Stimulated activated CD8-positive, alpha-beta memory T cell treated with anti-CD3 and anti-CD28 coated beads, Interleukin-4, amount 100 ng/mL, for 24 hours (primary cell): Measurements from ENCODE around the gene ADK.

Source experiments
- DNase-seq: peaks from one replicate; pipeline ENCODE4 v3.0.0-alpha.2; 2020; ENCODE audit warnings: low read depth

The ADK gene

GRCh38 chr10:74602576-74602975 is 451.6 kb downstream of the ADK start:
- DNase-seq: no peak

DNA sequence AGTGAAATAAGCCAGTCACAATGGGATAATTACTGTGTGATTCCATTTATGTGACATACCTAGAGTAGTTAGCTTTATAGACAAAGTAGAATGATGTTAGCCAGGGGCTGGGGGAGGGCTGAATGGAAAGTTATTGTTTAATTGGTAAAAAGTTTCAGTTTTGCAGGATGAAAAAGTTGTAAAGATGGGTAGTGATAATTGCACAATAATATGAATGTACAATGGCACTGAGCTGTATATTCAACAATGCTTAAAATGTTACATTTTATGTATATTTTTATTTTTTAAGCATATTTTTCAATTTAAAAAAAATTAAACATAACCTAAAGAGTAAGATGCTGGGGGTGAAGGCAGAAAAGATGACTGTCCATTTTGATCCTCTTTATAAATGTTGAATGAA is 459.3 kb downstream of the ADK start:
- DNase-seq: no peak

GRCh38 chr10:74612195-74612594 is 461.2 kb downstream of the ADK start:
- DNase-seq: no peak

- DNase-seq: no peak
Measured at GRCh38 chr10:74620626-74621025, 469.6 kb downstream of the ADK start.

DNA sequence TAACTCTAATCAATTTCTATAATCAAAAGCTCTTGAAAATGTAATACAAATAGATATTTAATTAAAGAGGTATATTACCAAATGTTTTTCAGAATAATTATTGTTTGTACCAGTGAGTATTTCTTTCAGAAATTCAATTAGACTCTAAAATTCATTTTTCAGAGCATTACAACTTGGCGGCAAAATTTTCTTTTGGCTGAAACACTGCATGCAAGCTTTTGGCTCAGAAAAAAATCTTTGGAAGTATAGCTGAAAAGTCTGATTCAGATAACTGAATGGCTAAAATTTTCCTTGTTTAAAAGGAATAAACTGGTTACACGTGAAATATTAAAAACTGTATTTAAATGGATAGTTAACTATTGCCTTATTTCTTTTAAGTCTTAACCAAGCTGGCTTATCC is 472.8 kb downstream of the ADK start:
- DNase-seq: no peak

DNA sequence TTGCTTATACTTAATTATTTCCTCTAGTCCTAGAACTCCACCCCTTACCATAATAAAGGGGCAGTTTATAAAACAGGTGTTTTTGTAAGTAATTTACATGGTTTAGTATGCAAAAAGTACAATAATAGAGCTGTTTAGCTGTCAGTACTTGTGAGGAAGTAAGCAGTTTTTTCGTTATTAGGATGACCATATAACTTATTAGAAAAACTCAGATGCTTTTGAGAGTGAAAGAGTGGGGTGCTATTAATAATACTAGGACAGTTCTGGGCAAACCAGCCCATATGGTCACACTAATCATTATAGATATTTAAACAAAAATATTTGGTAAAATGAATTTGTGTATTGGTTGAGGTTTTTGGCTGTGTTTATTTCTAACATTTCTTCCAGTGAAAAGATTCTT is 473.5 kb downstream of the ADK start:
- no peak for DNase-seq

DNA sequence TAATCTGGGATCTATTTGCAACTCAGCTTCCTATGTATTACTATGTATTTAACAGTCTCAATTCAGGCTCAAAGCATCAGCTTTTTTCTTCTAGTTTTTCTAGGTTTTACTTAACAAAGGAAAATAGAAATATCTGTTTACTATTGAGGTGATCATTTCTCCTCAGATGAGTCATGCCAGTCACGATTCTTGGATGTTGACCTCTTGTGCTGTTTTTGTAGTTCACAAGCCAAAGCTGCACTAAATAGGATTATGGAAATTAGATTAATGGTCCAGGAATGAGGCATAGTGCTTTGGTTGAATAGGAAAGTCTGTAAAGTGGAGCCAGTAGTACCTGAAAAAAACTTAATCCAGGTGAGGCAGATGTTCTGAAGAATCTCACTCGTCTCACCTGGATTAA is 477.1 kb downstream of the ADK start:
- DNase-seq: no peak

DNA sequence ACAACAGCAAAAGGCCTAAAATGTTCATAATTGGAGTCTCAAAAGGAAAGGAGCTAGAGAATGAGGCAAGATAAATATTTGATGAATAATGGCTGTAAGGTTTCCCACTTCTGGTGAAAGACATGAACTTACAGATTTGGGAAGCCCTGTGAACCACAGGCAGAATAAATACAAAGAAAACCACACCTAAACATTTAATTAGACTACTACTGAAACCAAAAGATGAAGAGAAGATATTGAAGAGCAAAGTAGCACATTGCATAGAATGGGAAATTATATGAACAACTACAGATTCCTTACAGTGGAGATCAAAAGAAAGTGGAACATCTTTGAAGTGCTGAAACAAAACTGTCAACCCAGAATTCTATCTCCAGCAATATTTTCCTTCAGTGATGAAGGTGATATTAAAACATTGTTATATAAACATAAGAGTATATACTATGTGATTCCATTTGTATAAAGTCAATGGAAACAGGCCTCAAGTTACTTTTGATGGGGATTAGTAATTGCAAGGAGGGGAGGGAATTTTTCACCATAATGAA is 484.0 kb downstream of the ADK start:
- no peak for DNase-seq

- DNase-seq: no peak
Measured at GRCh38 chr10:74635655-74636054, 484.6 kb downstream of the ADK start.

DNA sequence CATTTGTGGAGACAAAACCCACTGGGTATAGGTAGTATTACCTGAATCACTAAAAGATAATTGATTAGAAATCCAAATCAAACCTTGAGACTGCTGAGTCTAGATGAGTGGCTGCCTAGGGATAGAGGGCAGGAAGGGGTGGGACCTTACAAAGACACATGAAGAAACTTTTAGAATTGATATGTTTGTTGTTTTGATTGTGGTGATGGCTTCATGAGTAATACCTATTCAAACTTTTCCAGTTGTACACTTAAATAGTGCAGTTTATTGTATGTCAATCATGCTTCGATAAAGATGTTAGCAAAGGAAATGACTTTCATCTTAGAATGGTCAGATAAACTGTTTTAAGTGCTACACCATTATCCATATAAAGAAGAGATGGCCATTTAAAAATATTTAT is 486.7 kb downstream of the ADK start:
- DNase-seq: no peak

- no peak for DNase-seq
Measured at GRCh38 chr10:74640134-74640921, 489.3 kb downstream of the ADK start.

DNA sequence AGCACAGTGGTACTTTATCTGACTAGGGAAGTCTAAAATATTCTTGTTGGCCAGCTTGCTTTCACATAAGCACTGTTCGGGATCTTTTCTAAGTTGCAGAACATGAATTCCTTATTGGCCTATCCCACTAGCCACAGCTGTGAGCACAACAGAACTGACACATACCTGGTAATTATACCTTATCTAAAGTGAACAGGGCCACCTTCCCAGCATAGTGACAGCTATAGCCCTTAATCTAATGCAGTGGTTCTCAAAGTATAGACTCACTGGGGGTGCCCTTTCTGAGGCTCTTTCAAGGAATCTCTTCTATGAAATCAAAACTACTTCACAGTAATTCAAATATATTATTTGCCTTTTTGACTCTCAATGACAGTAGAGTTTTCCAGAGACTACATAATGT is 490.6 kb downstream of the ADK start:
- DNase-seq: no peak

- no peak for DNase-seq
Measured at GRCh38 chr10:74642901-74643595, 492.0 kb downstream of the ADK start.

DNA sequence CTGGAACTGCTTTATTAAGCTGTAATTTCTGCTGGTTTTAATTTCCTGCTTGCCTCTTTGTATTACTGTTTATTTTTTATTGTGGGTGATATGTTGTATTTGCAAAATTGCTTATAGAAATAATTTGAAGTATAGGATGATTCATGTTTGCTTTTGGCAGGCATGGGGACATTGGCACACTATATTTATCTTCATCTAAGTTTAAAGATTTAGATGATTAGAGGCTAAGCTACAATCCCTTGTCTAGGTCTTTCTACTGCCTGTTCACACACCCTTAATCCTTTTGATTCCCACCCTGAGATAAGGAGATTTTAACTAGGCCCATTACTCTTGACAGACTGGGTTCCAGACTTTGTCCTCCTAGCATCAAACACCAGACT is 492.6 kb downstream of the ADK start:
- no peak for DNase-seq

DNA sequence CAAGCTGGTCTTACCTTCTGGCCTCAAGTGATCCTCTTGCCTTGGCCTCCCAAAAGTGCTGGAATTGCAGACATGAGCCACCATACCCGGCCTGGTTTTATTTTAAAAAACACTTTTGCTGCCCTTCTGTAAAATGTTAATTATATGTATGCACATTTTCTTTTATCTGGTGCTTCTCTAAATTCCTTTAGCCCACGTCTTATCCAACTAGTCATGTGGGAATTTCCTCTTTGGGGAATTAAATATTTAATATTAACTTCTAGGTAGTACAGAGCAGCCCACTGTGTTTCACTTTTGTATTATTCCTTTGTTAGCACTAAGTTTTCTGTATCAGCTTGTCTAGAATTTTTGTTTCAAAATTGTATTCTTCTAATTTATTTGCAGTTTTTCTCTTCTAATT is 493.7 kb downstream of the ADK start:
- no peak for DNase-seq

- DNase-seq: no peak
Measured at GRCh38 chr10:74645692-74646091, 494.7 kb downstream of the ADK start.

GRCh38 chr10:74650613-74651012 is 499.6 kb downstream of the ADK start:
- DNase-seq: no peak

DNA sequence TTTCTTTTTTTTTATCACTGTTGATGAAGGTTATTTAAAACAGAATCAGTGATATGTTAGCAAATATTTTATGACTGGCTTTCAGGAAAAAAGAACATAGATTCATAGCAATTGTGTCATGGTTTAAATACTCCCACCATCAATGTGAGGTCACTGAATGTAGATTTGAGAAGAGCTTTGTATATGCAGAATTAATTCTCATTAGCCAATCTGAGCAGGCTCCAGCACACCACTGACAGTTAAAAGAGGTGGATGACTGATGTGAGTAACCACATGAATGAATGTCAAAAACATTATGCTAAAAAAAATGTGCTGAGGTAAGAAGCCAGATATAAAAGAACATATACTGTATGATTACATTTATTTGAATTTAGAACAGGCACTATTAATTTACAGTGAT is 500.5 kb downstream of the ADK start:
- no peak for DNase-seq

DNA sequence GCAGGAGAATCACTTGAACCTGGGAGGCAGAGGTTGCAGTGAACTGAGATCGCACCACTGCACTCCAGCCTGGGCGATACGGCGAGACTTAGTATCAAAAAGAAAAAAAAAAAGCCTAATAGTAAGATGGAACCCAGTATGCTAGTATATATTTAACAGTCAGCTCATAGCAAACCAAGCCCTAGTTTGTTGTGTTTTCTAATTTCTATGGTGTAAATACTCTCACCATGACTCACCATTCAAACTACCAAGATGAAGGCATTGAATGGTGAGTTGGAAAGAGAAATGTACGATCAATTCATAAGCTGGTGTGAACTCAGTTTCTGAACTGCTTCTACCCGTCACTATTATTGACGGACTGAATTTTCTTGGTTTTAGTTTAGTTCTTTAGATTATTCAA is 501.6 kb downstream of the ADK start:
- DNase-seq: no peak

- DNase-seq: no peak
Measured at GRCh38 chr10:74658511-74658910, 507.5 kb downstream of the ADK start.

DNA sequence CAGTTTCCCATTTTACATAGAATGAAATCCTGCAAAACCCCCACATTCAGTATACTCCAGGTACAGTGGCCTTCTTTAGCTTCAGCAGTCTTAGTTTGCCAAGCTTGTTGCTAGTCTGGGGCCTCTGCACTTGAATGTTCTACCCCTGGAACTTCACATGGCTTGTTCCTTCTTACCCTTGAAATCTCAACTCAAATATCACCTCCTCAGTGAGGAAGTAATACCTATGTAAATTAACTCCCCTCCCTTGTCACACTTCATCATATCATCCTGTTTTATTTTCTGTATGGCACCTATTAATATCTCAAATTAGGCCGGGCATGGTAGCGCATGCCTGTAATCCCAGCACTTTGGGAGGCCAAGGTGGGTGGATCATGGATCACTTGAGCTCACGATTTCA is 511.6 kb downstream of the ADK start:
- DNase-seq: no peak

DNA sequence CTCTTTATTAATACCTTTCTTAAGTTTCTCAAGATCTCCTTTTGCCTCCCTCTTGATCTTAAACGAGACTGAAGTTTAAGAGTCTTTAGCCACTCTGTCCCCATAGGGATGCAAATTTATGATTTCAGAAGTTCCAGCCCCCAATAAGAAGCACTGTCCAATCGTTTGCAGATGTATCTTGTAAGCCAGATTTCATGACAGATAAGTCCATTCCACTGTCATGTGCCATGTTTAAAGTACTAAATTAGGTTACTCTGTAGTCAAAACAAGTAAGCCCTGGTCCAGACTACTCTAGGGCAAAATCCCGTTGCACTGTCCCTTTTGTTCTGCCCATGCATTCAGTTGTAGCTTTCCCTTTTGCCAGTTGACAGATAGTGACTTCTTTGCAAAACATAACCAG is 518.2 kb downstream of the ADK start:
- DNase-seq: no peak

GRCh38 chr10:74671716-74672115 is 520.7 kb downstream of the ADK start:
- no peak for DNase-seq
